ENCODE results near the gene NINJ2. TPM values are rescaled to one million over a fixed set of nuclear protein-coding genes. Genes with fewer than 3 reads are reported as not detected.

NINJ2 gene
- total RNA-seq, 1 experiment from 2014 or later = 4.1 TPM

DNA sequence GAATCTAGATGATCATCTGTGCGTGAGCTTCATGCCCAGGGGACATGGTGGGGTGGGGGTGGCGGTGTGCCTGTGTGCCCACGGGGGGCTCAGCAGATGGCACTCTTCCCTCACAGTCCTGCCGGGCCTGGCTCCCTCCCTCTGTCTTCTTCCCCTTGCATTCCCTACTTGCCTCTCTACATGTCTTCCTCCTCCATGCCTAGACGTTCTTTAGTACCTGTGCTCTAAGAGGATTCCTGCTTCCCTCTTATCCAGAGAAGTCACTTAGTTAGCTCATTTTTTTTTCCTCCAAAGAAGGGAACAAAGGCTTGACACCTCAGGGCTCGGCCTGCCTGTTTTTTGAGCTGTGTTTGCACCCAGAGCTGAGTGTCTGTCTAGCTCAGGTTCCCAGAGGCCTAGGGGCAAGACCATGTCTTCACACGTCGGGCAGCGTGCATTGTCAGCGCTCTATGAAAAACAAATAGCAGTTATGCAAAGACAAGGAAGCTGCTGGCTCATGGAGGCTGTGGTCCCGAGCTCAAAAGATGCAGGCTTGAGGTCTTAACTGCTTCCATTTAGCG, 48.8 kb downstream of the NINJ2 start:
- peak; percentile 11 for DNase-seq (ENCODE audit: low read depth)

- no peak for DNase-seq (ENCODE audit: low read depth)
Measured at GRCh38 chr12:613996-614395, 49.2 kb downstream of the NINJ2 start.

- no peak for DNase-seq (ENCODE audit: low read depth)
Measured at GRCh38 chr12:612886-613285, 50.4 kb downstream of the NINJ2 start.

DNA sequence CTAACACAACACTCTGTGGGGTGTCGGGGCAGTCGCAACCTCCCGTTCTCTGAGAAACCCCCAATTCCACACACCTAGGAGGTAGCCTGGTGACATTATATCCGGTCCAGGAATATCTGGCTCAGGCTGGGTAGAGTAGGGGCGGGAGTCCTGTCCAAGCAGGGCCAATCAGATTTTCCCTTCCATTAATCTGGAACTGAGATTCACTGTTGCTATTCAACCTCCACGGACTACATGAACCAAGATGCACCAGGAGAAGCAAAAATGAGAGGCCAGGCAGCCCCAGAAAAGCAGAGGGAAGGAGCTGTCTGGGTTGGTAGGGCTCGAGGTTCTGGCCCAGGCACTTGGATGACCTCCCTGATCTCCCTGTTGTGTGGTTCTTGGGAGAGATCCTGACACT, 51.0 kb downstream of the NINJ2 start:
- no peak for DNase-seq (ENCODE audit: low read depth)

DNA sequence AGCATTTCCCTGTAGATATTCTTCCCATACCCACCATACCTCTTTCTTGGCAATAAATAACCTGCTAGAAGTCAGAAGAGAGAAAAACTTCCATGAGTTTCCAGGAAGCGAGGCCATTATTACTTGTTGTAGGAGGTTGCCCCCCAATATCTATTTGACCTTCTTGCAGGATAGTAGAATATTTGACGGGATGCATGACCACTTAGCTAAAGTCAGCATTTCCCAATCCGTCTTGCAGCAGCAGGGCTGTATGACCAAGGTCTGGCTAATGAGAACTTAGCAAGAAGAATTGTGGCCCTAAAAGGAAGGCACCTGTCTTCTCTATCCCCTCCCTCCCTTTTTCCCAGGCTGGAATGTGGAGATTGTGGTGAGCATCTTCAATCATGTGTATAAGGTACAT, 51.5 kb downstream of the NINJ2 start:
- no peak for DNase-seq (ENCODE audit: low read depth)

GRCh38 chr12:608921-609320, 54.3 kb downstream of the NINJ2 start:
- DNase-seq (ENCODE audit: low read depth) = no peak

GRCh38 chr12:608413-608812, 54.8 kb downstream of the NINJ2 start:
- DNase-seq (ENCODE audit: low read depth) = no peak

- no peak for DNase-seq (ENCODE audit: low read depth)
Measured at GRCh38 chr12:607541-608001, 55.7 kb downstream of the NINJ2 start.

DNA sequence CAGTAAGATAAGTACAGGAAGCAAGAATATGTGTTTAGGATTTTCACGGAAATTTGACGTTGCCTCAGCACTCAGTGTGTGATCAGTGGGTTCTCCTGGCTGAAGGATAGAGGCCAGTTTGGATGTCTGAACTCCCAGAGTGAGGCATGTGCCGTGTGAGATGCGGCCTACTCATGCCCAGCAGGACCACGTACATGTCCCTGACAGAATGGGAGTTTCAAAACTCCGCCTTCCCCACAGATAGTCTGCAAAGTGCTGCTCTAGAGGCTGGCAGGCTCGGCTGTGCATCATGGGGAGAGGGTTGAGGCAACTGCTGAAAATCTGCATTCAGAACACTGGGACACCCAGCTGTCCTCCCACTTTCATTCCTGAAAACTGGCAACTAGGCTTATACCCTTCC, 58.3 kb downstream of the NINJ2 start:
- DNase-seq (ENCODE audit: low read depth) = no peak

- DNase-seq (ENCODE audit: low read depth) = no peak
Measured at GRCh38 chr12:602700-603068, 60.6 kb downstream of the NINJ2 start.

GRCh38 chr12:601976-602699, 61.1 kb downstream of the NINJ2 start:
- DNase-seq (ENCODE audit: low read depth) = no peak

DNA sequence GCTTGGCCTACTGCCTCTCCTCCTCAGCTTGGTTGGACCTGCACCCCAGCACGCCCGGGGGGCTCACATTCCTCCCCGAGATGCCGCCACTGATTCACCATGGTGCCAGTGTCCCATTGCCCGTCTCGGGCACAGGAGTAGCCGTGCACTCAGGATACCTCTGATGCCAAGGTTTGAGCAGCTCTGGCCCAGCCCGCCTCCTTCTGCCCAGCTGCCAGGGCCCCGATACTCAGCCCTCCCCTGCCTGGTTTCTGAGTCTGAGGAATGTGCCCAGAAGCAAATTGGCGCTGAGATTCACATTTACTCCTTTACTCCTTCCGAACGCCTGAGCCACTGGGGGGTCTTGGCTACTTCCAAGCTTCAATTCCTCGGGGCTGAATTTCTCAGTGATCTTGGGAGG, 63.5 kb downstream of the NINJ2 start:
- DNase-seq (ENCODE audit: low read depth) = no peak

- no peak for DNase-seq (ENCODE audit: low read depth)
Measured at GRCh38 chr12:597926-598568, 65.2 kb downstream of the NINJ2 start.

- no peak for DNase-seq (ENCODE audit: low read depth)
Measured at GRCh38 chr12:593396-594270, 69.6 kb downstream of the NINJ2 start.

GRCh38 chr12:592024-592505, 71.2 kb downstream of the NINJ2 start:
- DNase-seq (ENCODE audit: low read depth) = no peak

GRCh38 chr12:591167-592023, 71.8 kb downstream of the NINJ2 start:
- DNase-seq (ENCODE audit: low read depth) = no peak

DNA sequence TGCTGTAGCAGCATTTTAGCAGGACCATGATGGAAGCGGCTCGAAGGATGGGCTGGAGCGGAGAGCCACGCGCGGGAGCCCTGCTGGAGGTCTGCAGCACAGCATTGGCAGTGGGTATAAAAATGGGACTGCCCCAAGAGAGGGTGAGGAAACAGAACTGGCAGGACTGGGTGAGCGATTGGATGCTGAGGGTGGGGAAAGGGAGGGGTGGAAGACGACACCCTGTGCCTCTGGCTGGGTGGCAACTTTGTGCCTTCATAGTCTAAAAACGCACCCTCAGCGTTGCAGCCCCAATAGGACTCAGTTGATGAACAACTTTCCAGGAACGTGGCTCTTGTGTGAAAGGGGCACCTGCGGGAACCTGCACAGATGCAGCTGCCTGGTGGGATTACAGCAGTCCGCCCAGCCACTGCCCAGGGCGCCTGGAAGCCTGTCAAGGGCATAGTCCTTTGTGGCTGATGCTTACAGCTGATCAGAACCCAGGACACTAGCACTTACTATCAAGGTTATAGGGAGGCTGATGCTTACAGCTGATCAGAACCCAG, 73.0 kb downstream of the NINJ2 start:
- no peak for DNase-seq (ENCODE audit: low read depth)

DNA sequence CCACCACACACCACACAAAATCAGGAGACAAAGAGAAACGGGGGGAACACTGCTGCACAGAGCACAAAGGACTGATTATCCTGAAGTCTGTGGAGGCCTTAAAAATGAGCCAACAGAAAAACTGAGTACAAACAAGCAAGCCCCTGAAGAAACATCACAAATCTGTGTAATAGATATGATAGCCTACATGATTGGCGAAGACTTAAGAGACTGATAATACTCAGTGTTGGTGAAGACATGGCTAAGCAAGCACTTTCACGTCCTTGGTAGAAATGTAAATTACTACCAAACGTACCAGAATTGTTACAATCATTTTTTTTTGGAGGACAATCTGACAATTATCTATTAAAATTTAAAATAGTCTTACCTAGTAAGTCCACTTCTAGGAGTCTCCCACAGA, 74.6 kb downstream of the NINJ2 start:
- DNase-seq (ENCODE audit: low read depth) = no peak

DNA sequence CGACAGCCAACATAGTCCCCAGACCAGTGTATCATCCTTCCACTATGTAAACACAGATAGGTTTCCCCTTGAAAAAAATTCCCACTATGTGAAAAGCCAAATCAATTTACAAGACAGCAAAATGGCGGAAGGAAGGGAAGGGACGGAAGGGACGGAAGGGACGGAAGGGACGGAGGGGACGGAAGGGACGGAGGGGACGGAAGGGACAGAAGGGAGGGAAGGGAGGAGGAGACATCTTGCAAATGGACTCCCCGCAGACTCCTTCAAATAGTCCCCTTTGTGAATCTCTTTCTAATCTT, 75.3 kb downstream of the NINJ2 start:
- no peak for DNase-seq (ENCODE audit: low read depth)

- DNase-seq (ENCODE audit: low read depth) = no peak
Measured at GRCh38 chr12:587132-588023, 75.9 kb downstream of the NINJ2 start.
